Measurements from ENCODE around the gene IRGQ. TPM values are rescaled to one million over a fixed set of nuclear protein-coding genes. Genes with fewer than 3 reads are reported as not detected.

The IRGQ gene
- total and polyA plus RNA-seq, 2 experiments from 2014 or later = 8.4 to 49.6 TPM

- H3K9me2 ChIP-seq (ENCODE audit: insufficient read depth) = no peaks in the 10 kb centered on the region
- no peaks in the 10 kb centered on the region; the same call in 1 of the 2 replicates for H3F3A ChIP-seq (replicated peaks; ENCODE audit: low read depth)
- H3K36me3 ChIP-seq (ENCODE audit: insufficient read depth) = no peaks in the 10 kb centered on the region
- peak overlapping the region; percentile 88 for H3K27ac ChIP-seq (ENCODE audit: low read depth)
- H3K79me2 ChIP-seq (replicated peaks; ENCODE audit: insufficient read depth) = peaks cover 12% of the 10 kb centered on the region; the same call in 1 of the 2 replicates
- TF ChIP-seq POLR2AphosphoS5 (IDR thresholded peaks at IDR 0.05; ENCODE audit: low read depth) (no peak), STAT1 (IDR thresholded peaks at IDR 0.05; ENCODE audit: unreplicated experiment) (no peak)
- peak overlapping the region; percentile 75 for H3K4me2 ChIP-seq
- Mint-ChIP-seq H3K4me3 (peak overlapping the region; percentile 98), H3K27ac (peak overlapping the region; percentile 93), H3K27me3 (ENCODE audit: insufficient read depth, low read depth, poor library complexity) (peaks cover 8% of the 10 kb centered on the region), H3K9me3 (no peaks in the 10 kb centered on the region; the same call in 2 of the 3 replicates), H3K4me1 (peaks cover 23% of the 10 kb centered on the region), H3K36me3 (ENCODE audit: low read depth) (peaks cover 12% of the 10 kb centered on the region)
- H3K27me3 ChIP-seq (ENCODE audit: insufficient read depth) = no peaks in the 10 kb centered on the region
- H3K4me1 ChIP-seq (ENCODE audit: insufficient read depth) = peaks cover 14% of the 10 kb centered on the region
- H4K20me1 ChIP-seq (replicated peaks; ENCODE audit: insufficient read depth) = no peaks in the 10 kb centered on the region
- DNase-seq (ENCODE audit: low spot score) (no peak), ATAC-seq (peak; percentile 4; the same call in 2 of the 3 replicates)
- no peak overlapping the region for H2AFZ ChIP-seq
- H3K4me3 ChIP-seq = peak overlapping the region; percentile 51
Measured at GRCh38 chr19:43575955-43576878, 19.7 kb downstream of the IRGQ start.

GRCh38 chr19:43575156-43575950 is 20.6 kb downstream of the IRGQ start, which contains the start of the genes PINLYP and XRCC1:
Gene PINLYP, plus strand, starts transcription at chr19:43575801. Its CDS starts 1,391 bp downstream, at chr19:43577192.
Gene XRCC1, minus strand, starts transcription at chr19:43575527. Its CDS starts 69 bp downstream, at chr19:43575458.
- peak; percentile 92 for ATAC-seq
- no peaks in the 10 kb centered on the region for H3K27me3 ChIP-seq (ENCODE audit: insufficient read depth)
- peaks cover 22% of the 10 kb centered on the region for H3K4me1 Mint-ChIP-seq

More at GRCh38 chr19:43575156-43575950, 20.6 kb downstream of the IRGQ start, which contains the start of the genes PINLYP and XRCC1:
- H4K20me1 ChIP-seq (replicated peaks; ENCODE audit: insufficient read depth) = no peaks in the 10 kb centered on the region; the same call in 1 of the 2 replicates
- peaks cover 12% of the 10 kb centered on the region; the same call in 1 of the 2 replicates for H3K79me2 ChIP-seq (replicated peaks; ENCODE audit: insufficient read depth)
- H2AFZ ChIP-seq = peak within 1 kb of the TSS; percentile 93; the same call in 1 of the 2 replicates
- Mint-ChIP-seq H3K27me3 (ENCODE audit: insufficient read depth, low read depth, poor library complexity) (peaks cover 8% of the 10 kb centered on the region), H3K9me3 (no peaks in the 10 kb centered on the region; the same call in 2 of the 3 replicates), H3K4me3 (peak within 1 kb of the TSS; percentile 98), H3K36me3 (ENCODE audit: low read depth) (peaks cover 21% of the 10 kb centered on the region), H3K27ac (peak within 1 kb of the TSS; percentile 96)
- no peaks in the 10 kb centered on the region; the same call in 1 of the 2 replicates for H3F3A ChIP-seq (replicated peaks; ENCODE audit: low read depth)
- H3K9me2 ChIP-seq (ENCODE audit: insufficient read depth) = no peaks in the 10 kb centered on the region
- peak within 1 kb of the TSS; percentile 89 for H3K27ac ChIP-seq (ENCODE audit: low read depth)
- H3K36me3 ChIP-seq (ENCODE audit: insufficient read depth) = no peaks in the 10 kb centered on the region
- TF ChIP-seq POLR2AphosphoS5 (IDR thresholded peaks at IDR 0.05; ENCODE audit: low read depth) (peak; percentile 80), JUNB (IDR thresholded peaks at IDR 0.05; ENCODE audit: unreplicated experiment) (no peak), REST (IDR thresholded peaks at IDR 0.05; ENCODE audit: unreplicated experiment) (no peak), CREB1 (CRISPR knock-in tag; IDR thresholded peaks at IDR 0.05; ENCODE audit: low read depth) (peak; percentile 92), ZNF331 (CRISPR knock-in tag; IDR thresholded peaks at IDR 0.05; ENCODE audit: low read depth) (no peak), ETS1 (IDR thresholded peaks at IDR 0.05) (peak; percentile 57; the same call in 1 of the 2 replicates)
- H3K4me3 ChIP-seq = peak within 1 kb of the TSS; percentile 99
- peaks cover 14% of the 10 kb centered on the region for H3K4me1 ChIP-seq (ENCODE audit: insufficient read depth)
- DNase-seq (ENCODE audit: low spot score) = peak; percentile 100
- peak within 1 kb of the TSS; percentile 98 for H3K4me2 ChIP-seq
